ENCODE data around the gene SLC10A7. TPM values are rescaled to one million over a fixed set of nuclear protein-coding genes. Genes with fewer than 3 reads are reported as not detected.

SLC10A7 gene
- total and polyA plus RNA-seq, 9 of the 15 experiments (the other 6 are each of a cell fraction or from before 2014, with no cell fraction given), result 6.4 to 22.8 (median 16.1) TPM

DNA sequence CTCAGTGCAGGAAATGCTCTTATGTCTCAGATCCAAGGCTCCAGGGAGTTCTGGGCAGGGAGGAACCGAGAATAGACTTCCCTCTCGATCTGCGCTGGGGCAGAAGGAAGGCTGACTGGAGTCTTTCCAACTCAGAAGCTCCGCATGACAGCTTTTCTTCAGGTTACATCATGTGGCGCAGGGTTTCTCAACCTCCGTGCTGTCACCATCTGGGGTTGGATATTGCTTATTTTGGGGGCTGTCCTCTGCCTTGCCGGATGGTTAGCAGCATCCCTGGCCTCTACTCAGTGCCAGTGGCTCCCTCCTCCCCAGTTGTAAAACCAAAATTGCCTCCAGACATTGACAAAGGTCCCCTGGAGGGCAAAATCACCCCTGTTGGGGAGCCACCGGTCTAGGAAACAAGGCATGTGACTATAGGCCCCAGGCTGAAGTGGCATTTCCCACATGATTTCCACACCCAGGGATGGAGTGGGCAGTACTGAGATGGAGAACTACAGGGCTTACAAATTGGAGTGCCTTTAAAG lies 286.0 kb downstream of the SLC10A7 start:
- H3K27me3 ChIP-seq (ENCODE audit: control insufficient read depth in 2 of 2, insufficient read depth in 2 of 2, low read length in 2 of 2), result peaks cover 0 to 38% of the 10 kb centered on the region in 2 experiments; a peak in 3 of 5 replicates
- WGBS (ENCODE audit: insufficient coverage, low coverage, missing lambda C conversion rate), result 7% methylated on average over 8 of the region's 8 CpGs
- CTCF ChIA-PET (ENCODE audit: low intra/inter-chr PET ratio), result no interaction called here
- H3K9me3 ChIP-seq (replicated peaks; ENCODE audit: control insufficient read depth, insufficient read depth, low read depth, low read length), result no peaks in the 10 kb centered on the region
- in situ Hi-C loops (cut with MboI) (no loop called here), intact Hi-C loops (cut with micrococcal nuclease) (no loop called here)
- H4K20me1 ChIP-seq (replicated peaks; ENCODE audit: control insufficient read depth, insufficient read depth, low read length), result no peaks in the 10 kb centered on the region
- H3K27ac ChIP-seq (ENCODE audit: extremely low read depth, low read depth, low read length), result no peak overlapping the region
- FAIRE-seq, result no peak
- H3K79me2 ChIP-seq (ENCODE audit: control insufficient read depth, insufficient read depth, low read length), result no peaks in the 10 kb centered on the region
- POLR2A ChIA-PET, result no interaction called here
- no peaks in the 10 kb centered on the region for H3K4me1 ChIP-seq (replicated peaks in 1 of 2; ENCODE audit: control insufficient read depth in 2 of 2, insufficient read depth in 2 of 2, low read length in 2 of 2)
- H3K4me2 ChIP-seq (ENCODE audit: insufficient read depth, low read length), result peak overlapping the region; percentile 18; the same call in 1 of the 2 replicates
- no peak overlapping the region; a peak in 1 of 4 replicates for H3K9ac ChIP-seq (ENCODE audit: insufficient read depth in 1 of 2, low read depth in 2 of 2, low read length in 2 of 2)
- peak overlapping the region; percentile 32; the same call in 1 of the 2 replicates for H2AFZ ChIP-seq (ENCODE audit: low read depth, low read length)
- H3K36me3 ChIP-seq (ENCODE audit: control insufficient read depth, insufficient read depth, low read length), result no peaks in the 10 kb centered on the region
- no peak overlapping the region for H3K4me3 ChIP-seq
- peak; percentile 75 for ATAC-seq
- no TSS peak for BruUV-seq (replicated peaks)
- H3K9me1 ChIP-seq (ENCODE audit: control insufficient read depth, insufficient read depth, low read length), result no peaks in the 10 kb centered on the region
- DNase-seq (ENCODE audit: extremely low read depth in 1 of 4, low spot score in 3 of 4), result no peak
- no peak for TF ChIP-seq RBM39 (optimal IDR thresholded peaks at IDR 0.05; ENCODE audit: low read depth, low read length)
- TF ChIP-seq NRF1 (conservative IDR thresholded peaks at IDR 0.05 in 1 of 2, IDR thresholded peaks at IDR 0.05 in 1 of 2), result peak; percentile 42 to 43; a peak in 2 of 4 replicates
- no peak for TF ChIP-seq TBP (optimal IDR thresholded peaks at IDR 0.05; ENCODE audit: low read depth, low read length)
- TF ChIP-seq TCF3 (CRISPR knock-in tag; IDR thresholded peaks at IDR 0.05), result no peak
- TF ChIP-seq ZNF134 (CRISPR knock-in tag; conservative IDR thresholded peaks at IDR 0.05), result no peak
- TF ChIP-seq IRF2 (CRISPR knock-in tag; IDR thresholded peaks at IDR 0.05), result no peak
- no peak for TF ChIP-seq NCOR1 (IDR thresholded peaks at IDR 0.05)
- TF ChIP-seq FOXJ2 (tag; IDR thresholded peaks at IDR 0.05), result 0 out of 2 replicates have a peak, but pooled peaks have one; percentile 23
- no peak for TF ChIP-seq BRD4 (IDR thresholded peaks at IDR 0.05)
- TF ChIP-seq ZNF436 (CRISPR knock-in tag; IDR thresholded peaks at IDR 0.05), result no peak
- TF ChIP-seq, protein P1, sequence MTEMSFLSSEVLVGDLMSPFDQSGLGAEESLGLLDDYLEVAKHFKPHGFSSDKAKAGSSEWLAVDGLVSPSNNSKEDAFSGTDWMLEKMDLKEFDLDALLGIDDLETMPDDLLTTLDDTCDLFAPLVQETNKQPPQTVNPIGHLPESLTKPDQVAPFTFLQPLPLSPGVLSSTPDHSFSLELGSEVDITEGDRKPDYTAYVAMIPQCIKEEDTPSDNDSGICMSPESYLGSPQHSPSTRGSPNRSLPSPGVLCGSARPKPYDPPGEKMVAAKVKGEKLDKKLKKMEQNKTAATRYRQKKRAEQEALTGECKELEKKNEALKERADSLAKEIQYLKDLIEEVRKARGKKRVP (CRISPR knock-in tag; IDR thresholded peaks at IDR 0.05), result peak; percentile 87
- no peak for TF ChIP-seq SMARCE1 (IDR thresholded peaks at IDR 0.05)
- peak; percentile 58; the same call in 1 of the 2 replicates for TF ChIP-seq BACH1 (tag; IDR thresholded peaks at IDR 0.05)
- no peak for TF ChIP-seq SMAD2 (IDR thresholded peaks at IDR 0.05; ENCODE audit: low read depth, low read length)
- no peak for TF ChIP-seq NR2C2 (CRISPR knock-in tag; IDR thresholded peaks at IDR 0.05)
- peak; percentile 58; the same call in 1 of the 2 replicates for TF ChIP-seq NR2C2 (tag; IDR thresholded peaks at IDR 0.05)
- no peak for TF ChIP-seq NR2C1 (IDR thresholded peaks at IDR 0.05)
- TF ChIP-seq NR2C1 (tag; IDR thresholded peaks at IDR 0.05), result 0 out of 2 replicates have a peak, but pooled peaks have one; percentile 41
- 0 out of 2 replicates have a peak, but pooled peaks have one; percentile 31 for TF ChIP-seq ETV1 (tag; conservative IDR thresholded peaks at IDR 0.05; ENCODE audit: low read depth)
- TF ChIP-seq, protein P2, sequence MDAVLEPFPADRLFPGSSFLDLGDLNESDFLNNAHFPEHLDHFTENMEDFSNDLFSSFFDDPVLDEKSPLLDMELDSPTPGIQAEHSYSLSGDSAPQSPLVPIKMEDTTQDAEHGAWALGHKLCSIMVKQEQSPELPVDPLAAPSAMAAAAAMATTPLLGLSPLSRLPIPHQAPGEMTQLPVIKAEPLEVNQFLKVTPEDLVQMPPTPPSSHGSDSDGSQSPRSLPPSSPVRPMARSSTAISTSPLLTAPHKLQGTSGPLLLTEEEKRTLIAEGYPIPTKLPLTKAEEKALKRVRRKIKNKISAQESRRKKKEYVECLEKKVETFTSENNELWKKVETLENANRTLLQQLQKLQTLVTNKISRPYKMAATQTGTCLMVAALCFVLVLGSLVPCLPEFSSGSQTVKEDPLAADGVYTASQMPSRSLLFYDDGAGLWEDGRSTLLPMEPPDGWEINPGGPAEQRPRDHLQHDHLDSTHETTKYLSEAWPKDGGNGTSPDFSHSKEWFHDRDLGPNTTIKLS (IDR thresholded peaks at IDR 0.05; ENCODE audit: borderline replicate concordance, low read depth), result no peak
- no peak for TF ChIP-seq HNRNPLL (IDR thresholded peaks at IDR 0.05; ENCODE audit: low read depth, low read length, poor library complexity, severe bottlenecking)
- no peak for TF ChIP-seq ESRRA (IDR thresholded peaks at IDR 0.05; ENCODE audit: borderline replicate concordance, low read depth)
- no peak for TF ChIP-seq CBX8 (IDR thresholded peaks at IDR 0.05; ENCODE audit: borderline replicate concordance, extremely low read depth, low read depth, low read length, poor library complexity, severe bottlenecking)

Data from K562 (cell line).